Measurements from ENCODE around the gene MGP.

The MGP gene

GRCh38 chr12:14860490-14860889 is 25.2 kb downstream of the MGP start:
- DNase-seq (ENCODE audit: low read depth), result no peak
- H3K4me3 ChIP-seq (ENCODE audit: low read depth, low read length), result no peak overlapping the region
- TF ChIP-seq MYC (IDR thresholded peaks at IDR 0.05; ENCODE audit: low read depth, low read length) (no peak), CTCF (IDR thresholded peaks at IDR 0.05; ENCODE audit: low read depth, low read length) (no peak), MAX (IDR thresholded peaks at IDR 0.05; ENCODE audit: low read depth, low read length) (no peak), POLR2A (IDR thresholded peaks at IDR 0.05; ENCODE audit: extremely low read depth, insufficient read length) (no peak)

GRCh38 chr12:14858513-14858912 is 27.1 kb downstream of the MGP start:
- H3K4me3 ChIP-seq (ENCODE audit: low read depth, low read length), result no peak overlapping the region
- no peak for DNase-seq (ENCODE audit: low read depth)
- TF ChIP-seq CTCF (IDR thresholded peaks at IDR 0.05; ENCODE audit: low read depth, low read length), result no peak
- TF ChIP-seq MYC (IDR thresholded peaks at IDR 0.05; ENCODE audit: low read depth, low read length), result no peak
- no peak for TF ChIP-seq MAX (IDR thresholded peaks at IDR 0.05; ENCODE audit: low read depth, low read length)
- no peak for TF ChIP-seq POLR2A (IDR thresholded peaks at IDR 0.05; ENCODE audit: extremely low read depth, insufficient read length)

- no peak overlapping the region for H3K4me3 ChIP-seq (ENCODE audit: low read depth, low read length)
- TF ChIP-seq POLR2A (IDR thresholded peaks at IDR 0.05; ENCODE audit: extremely low read depth, insufficient read length) (no peak), CTCF (IDR thresholded peaks at IDR 0.05; ENCODE audit: low read depth, low read length) (no peak), MYC (IDR thresholded peaks at IDR 0.05; ENCODE audit: low read depth, low read length) (no peak), MAX (IDR thresholded peaks at IDR 0.05; ENCODE audit: low read depth, low read length) (no peak)
- DNase-seq (ENCODE audit: low read depth), result no peak
Measured at GRCh38 chr12:14854586-14855183, 31.0 kb downstream of the MGP start.

- no peak for DNase-seq (ENCODE audit: low read depth)
- no peak overlapping the region for H3K4me3 ChIP-seq (ENCODE audit: low read depth, low read length)
- TF ChIP-seq MYC (IDR thresholded peaks at IDR 0.05; ENCODE audit: low read depth, low read length) (no peak), CTCF (IDR thresholded peaks at IDR 0.05; ENCODE audit: low read depth, low read length) (no peak), POLR2A (IDR thresholded peaks at IDR 0.05; ENCODE audit: extremely low read depth, insufficient read length) (no peak), MAX (IDR thresholded peaks at IDR 0.05; ENCODE audit: low read depth, low read length) (no peak)
Measured at GRCh38 chr12:14853961-14854360, 31.7 kb downstream of the MGP start.

GRCh38 chr12:14852880-14853279 is 32.8 kb downstream of the MGP start:
- no peak for DNase-seq (ENCODE audit: low read depth)
- H3K4me3 ChIP-seq (ENCODE audit: low read depth, low read length), result no peak overlapping the region
- TF ChIP-seq MYC (IDR thresholded peaks at IDR 0.05; ENCODE audit: low read depth, low read length) (no peak), POLR2A (IDR thresholded peaks at IDR 0.05; ENCODE audit: extremely low read depth, insufficient read length) (no peak), CTCF (IDR thresholded peaks at IDR 0.05; ENCODE audit: low read depth, low read length) (no peak), MAX (IDR thresholded peaks at IDR 0.05; ENCODE audit: low read depth, low read length) (no peak)
